DND-41 (cell line): ENCODE data around the gene NPC2.

ENCODE experiments used
- ATAC-seq: fragments of 200-7000 bp; cut with Tn5 transposase; 3 replicates; pipeline ENCODE4 v1.9.1; 2021; ENCODE audit warnings: low read depth; ENCODE audit not compliant: insufficient read depth
- DNase-seq: peaks from one replicate; pipeline ENCODE4 v3.0.0-alpha.2; 2020
- H2AFZ ChIP-seq: 2 replicates; pipeline ENCODE4 v1.6.0; 2012; ENCODE audit warnings: low read depth, low read length
- H3K27ac ChIP-seq: 2 replicates; pipeline ENCODE4 v1.5.1; 2012; ENCODE audit warnings: low read length, inconsistent platforms
- H3K27me3 ChIP-seq: fragments of 200-600 bp; sonication (generic); 2 replicates; pipeline ENCODE4 v1.6.0; 2012; ENCODE audit warnings: low read length, mild to moderate bottlenecking, inconsistent platforms; ENCODE audit not compliant: insufficient read depth, poor library complexity
- H3K36me3 ChIP-seq: 2 replicates; pipeline ENCODE4 v1.5.1; 2012; ENCODE audit warnings: low read length, inconsistent platforms; ENCODE audit not compliant: insufficient read depth
- H3K4me1 ChIP-seq: 2 replicates; pipeline ENCODE4 v1.5.1; 2012; ENCODE audit warnings: mild to moderate bottlenecking, low read length; ENCODE audit not compliant: insufficient read depth
- H3K4me2 ChIP-seq: 2 replicates; pipeline ENCODE4 v1.6.0; 2012; ENCODE audit warnings: mild to moderate bottlenecking, moderate library complexity, low read length, inconsistent platforms; ENCODE audit not compliant: insufficient read depth
- H3K4me3 ChIP-seq, 2 experiments: fragments of 200-600 bp in 1 of 2; shearing (Covaris generic) in 1 of 2; 2 replicates each; pipeline ENCODE4 v1.5.1; 2012 to 2016; ENCODE audit warnings: inconsistent platforms in 2 of 2, low read length in 2 of 2, mild to moderate bottlenecking in 2 of 2, low read depth in 1 of 2, moderate library complexity in 1 of 2
- H3K79me2 ChIP-seq: 2 replicates; pipeline ENCODE4 v1.6.0; 2012; ENCODE audit warnings: low read length, inconsistent platforms; ENCODE audit not compliant: insufficient read depth
- H3K9ac ChIP-seq: 2 replicates; pipeline ENCODE4 v1.6.0; 2012; ENCODE audit warnings: low read depth, mild to moderate bottlenecking, inconsistent platforms, low read length, moderate library complexity
- H3K9me3 ChIP-seq: 2 replicates; pipeline ENCODE4 v1.5.1; 2012; ENCODE audit warnings: low read length, moderate library complexity, mild to moderate bottlenecking, inconsistent platforms; ENCODE audit not compliant: insufficient read depth, severe bottlenecking
- H4K20me1 ChIP-seq: 2 replicates; pipeline ENCODE4 v1.6.0; 2012; ENCODE audit warnings: low read length; ENCODE audit not compliant: insufficient read depth
- EZH2 ChIP-seq: IDR thresholded peaks from 3 replicates; pipeline ENCODE4 v1.6.1; 2012; ENCODE audit warnings: borderline replicate concordance, low read depth, mild to moderate bottlenecking, moderate library complexity, low read length, inconsistent platforms; ENCODE audit not compliant: severe bottlenecking
- TF ChIP-seq, protein P1 (sequence below): IDR thresholded peaks from 2 replicates; pipeline ENCODE4 v1.5.1; 2012; ENCODE audit warnings: borderline replicate concordance, low read length, moderate library complexity, mild to moderate bottlenecking; ENCODE audit not compliant: poor library complexity, severe bottlenecking; ENCODE audit errors: extremely low read depth

NPC2 gene

DNA sequence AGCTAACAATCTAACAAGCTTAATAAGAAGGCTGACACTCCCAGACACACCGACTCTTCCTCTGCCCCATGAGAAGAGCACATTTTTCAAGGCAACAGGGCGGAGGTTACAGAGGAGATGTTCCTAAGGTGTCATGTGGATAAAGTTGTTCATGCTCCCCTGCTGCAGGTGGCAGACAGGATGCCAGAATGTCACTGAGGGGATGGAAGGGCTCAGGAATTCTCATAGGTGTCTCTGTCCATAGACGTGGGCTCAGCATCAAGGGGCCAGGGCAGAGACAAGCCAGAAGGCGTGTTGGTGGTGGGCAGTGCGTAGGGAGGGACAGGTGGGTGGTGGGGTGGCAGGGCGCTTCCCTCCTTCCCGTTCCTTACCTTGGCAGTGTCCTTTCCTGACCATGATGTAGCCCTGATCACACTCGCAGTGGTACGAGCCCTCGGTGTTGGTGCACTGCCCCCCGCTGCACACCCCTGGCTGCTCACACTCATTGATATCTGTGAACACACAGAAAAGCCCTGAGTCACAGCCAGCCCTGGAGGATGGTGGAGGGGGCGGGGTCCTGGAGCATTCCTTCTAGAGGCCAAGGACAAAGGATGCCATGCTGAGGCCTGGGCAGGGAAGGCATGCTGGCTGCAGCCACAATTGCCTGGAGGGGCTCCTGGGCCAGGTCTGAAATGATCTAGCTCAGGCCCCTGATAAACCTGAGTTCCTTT is 23.5 kb upstream of the NPC2 start:
- ATAC-seq: no peak
- no peak for TF ChIP-seq EZH2
- TF ChIP-seq, protein P1, sequence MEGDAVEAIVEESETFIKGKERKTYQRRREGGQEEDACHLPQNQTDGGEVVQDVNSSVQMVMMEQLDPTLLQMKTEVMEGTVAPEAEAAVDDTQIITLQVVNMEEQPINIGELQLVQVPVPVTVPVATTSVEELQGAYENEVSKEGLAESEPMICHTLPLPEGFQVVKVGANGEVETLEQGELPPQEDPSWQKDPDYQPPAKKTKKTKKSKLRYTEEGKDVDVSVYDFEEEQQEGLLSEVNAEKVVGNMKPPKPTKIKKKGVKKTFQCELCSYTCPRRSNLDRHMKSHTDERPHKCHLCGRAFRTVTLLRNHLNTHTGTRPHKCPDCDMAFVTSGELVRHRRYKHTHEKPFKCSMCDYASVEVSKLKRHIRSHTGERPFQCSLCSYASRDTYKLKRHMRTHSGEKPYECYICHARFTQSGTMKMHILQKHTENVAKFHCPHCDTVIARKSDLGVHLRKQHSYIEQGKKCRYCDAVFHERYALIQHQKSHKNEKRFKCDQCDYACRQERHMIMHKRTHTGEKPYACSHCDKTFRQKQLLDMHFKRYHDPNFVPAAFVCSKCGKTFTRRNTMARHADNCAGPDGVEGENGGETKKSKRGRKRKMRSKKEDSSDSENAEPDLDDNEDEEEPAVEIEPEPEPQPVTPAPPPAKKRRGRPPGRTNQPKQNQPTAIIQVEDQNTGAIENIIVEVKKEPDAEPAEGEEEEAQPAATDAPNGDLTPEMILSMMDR: no peak
- no peaks in the 10 kb centered on the region for H3K9me3 ChIP-seq
- no peak overlapping the region for H3K27ac ChIP-seq
- no peak for DNase-seq
- no peaks in the 10 kb centered on the region for H3K36me3 ChIP-seq
- H3K4me1 ChIP-seq: peaks cover 15% of the 10 kb centered on the region
- no peak overlapping the region for H3K4me3 ChIP-seq
- H3K4me2 ChIP-seq: no peak overlapping the region
- no peaks in the 10 kb centered on the region for H3K79me2 ChIP-seq
- H3K27me3 ChIP-seq: no peaks in the 10 kb centered on the region
- no peaks in the 10 kb centered on the region; the same call in 1 of the 2 replicates for H4K20me1 ChIP-seq
- no peak overlapping the region for H2AFZ ChIP-seq
- H3K9ac ChIP-seq: no peak overlapping the region

DNA sequence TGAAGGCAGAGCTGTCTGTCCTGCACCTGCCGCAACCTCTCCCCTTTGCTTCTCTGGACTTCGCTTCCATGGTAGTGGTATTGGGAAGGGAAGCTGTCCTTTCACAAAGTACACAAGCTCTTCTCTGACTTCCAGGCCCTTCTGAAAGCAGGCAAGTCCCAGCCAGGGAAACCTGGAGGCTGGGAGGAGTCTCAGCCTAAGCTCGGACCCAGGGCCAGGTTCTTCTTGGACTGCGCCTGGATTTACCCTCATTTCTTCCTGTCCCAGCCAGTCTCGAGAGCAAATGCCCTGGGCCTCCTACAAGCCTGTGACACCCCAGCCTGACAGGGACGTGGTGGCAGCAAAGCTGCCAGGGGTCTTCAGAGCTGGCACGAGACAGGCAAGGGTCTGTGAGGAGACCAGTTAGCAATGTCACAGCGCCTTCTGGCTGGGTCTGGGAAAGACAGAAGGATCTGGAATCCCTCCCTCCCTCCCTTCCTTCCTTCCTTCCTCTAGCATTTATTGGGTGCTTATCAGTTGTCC is 22.8 kb upstream of the NPC2 start:
- H4K20me1 ChIP-seq: no peaks in the 10 kb centered on the region
- H3K4me1 ChIP-seq: peaks cover 15% of the 10 kb centered on the region
- H3K36me3 ChIP-seq: no peaks in the 10 kb centered on the region
- no peaks in the 10 kb centered on the region for H3K27me3 ChIP-seq
- H2AFZ ChIP-seq: no peak overlapping the region
- no peak overlapping the region for H3K27ac ChIP-seq
- ATAC-seq (no peak), DNase-seq (no peak)
- H3K9ac ChIP-seq: no peak overlapping the region
- H3K9me3 ChIP-seq: no peaks in the 10 kb centered on the region
- H3K4me2 ChIP-seq: no peak overlapping the region
- no peak for TF ChIP-seq EZH2
- TF ChIP-seq, protein P1: no peak
- H3K4me3 ChIP-seq: no peak overlapping the region
- H3K79me2 ChIP-seq: no peaks in the 10 kb centered on the region

DNA sequence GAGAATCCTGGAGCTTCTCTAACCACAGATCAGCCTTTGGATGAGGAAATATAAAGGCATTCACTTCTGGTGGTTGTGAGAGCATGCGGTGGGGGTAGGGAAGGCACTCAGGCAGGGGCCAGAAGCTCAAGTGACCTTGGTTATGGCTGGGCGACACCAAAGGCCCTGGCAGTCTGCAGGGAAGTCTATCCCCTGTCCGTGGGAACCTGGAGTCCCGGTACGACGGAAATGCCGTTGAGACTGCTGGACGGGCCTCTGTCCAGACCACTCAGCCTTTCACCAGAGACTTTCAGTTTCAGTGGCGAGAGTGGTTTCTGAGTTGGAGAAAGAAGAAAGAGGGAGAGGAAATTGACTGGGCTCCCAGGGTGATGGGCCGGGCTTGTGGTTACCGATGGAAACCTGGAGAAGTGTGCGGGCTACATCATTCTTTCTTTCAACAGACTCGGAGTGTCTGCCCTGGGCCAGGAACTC is 21.4 kb upstream of the NPC2 start:
- Histone ChIP-seq H4K20me1 (no peaks in the 10 kb centered on the region), H3K9ac (peak overlapping the region; percentile 7; the same call in 1 of the 2 replicates), H3K4me3 (peak overlapping the region in 1 of 2 experiments; percentile 45; a peak in 2 of 4 replicates), H3K36me3 (no peaks in the 10 kb centered on the region), H3K27ac (peak overlapping the region; percentile 39; the same call in 1 of the 2 replicates), H3K4me1 (peaks cover 15% of the 10 kb centered on the region), H3K79me2 (no peaks in the 10 kb centered on the region), H3K4me2 (peak overlapping the region; percentile 63), H2AFZ (peak overlapping the region; percentile 48; the same call in 1 of the 2 replicates), H3K27me3 (no peaks in the 10 kb centered on the region), H3K9me3 (no peaks in the 10 kb centered on the region)
- DNase-seq (peak; percentile 63), ATAC-seq (peak; percentile 80)
- no peak for TF ChIP-seq EZH2
- TF ChIP-seq, protein P1: no peak
